Activated CD4-positive, CD25-positive, alpha-beta regulatory T cell treated with anti-CD3 and anti-CD28 coated beads, Interleukin-2, amount 50 U/mL, for 16 hours (primary cell): ENCODE measurements around the gene BANF2.
"Not testable (repeated sequence)": the region's sequence is repeated elsewhere in the genome, so short reads cannot be mapped to it uniquely, and the experiment has no call there.

Experiments
- DNase-seq: peaks from one replicate; pipeline ENCODE4 v3.0.0-alpha.2; 2020; ENCODE audit warnings: low read depth, low spot score

BANF2 gene

DNA sequence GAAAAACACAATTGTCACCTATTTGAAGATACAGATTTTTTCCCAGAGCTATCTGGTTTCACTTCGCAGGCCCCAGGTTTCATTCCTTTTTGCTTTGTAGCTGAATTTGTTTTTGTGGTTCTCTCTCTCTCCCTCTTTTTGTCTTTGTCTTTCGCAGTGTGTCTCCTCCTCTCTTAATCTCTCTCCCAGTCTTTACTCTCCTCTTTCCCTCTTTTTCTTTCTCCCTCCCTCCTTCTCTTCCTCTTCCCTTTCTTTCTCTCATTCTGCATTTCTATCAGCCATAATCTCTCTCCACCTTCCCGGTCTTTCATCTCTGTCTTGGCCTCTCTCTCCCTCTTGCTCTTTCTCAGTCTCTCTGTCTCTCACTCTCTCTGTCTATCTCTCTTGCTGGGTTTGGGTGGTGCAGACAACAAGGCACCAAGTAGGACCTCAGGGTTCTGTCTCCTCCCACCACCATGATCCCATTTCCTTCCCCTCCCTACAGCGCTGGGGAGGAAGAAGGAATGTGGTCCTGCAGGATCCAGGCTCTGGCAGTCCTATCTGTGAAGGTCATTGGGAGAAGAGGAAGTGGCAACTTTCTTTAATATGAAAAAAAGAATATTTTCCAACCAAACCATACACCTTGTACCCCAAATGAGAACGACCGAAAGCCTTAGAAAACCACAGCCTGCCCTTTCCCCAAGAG is 63.2 kb downstream of the BANF2 start:
- DNase-seq = no peak

DNA sequence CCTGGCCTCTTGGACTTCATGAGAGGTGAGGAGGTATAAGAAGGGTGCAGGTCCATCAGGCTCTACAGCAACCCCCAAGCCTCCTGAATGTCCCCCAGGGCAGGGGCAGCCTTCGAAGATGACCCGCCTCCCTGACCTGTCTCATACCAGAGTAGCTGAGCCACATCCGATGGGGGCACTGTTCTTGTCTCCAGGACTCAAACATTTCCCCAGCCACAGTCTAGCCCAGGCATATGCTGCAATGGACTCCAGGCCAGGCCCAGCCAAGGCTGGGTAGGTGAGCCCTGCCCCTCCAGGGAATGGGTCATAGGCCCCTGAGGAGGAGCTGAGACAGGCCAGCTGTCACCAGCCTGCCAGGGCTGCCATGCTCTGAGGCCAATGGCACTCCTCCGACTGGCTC is 65.3 kb downstream of the BANF2 start:
- DNase-seq = no peak

DNA sequence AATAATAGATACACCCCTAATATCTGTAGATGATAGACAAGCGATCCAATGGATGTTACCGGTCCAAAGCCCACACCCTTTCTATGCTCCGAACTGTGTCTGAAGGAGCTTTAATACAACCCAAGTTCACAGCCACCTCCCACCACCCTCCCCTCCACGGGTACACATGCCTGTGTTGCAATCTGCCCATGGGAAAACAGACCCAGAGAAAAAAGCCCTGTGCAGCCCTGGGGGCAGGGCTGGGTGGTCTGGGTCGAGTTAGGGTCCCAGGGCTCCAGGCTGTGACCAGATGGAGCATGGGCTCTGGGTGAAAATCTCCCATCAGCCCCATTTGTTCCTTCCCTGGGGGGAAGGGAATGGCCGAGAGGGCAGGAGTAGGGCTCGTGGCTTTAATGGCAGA is 65.8 kb downstream of the BANF2 start:
- DNase-seq = no peak

DNA sequence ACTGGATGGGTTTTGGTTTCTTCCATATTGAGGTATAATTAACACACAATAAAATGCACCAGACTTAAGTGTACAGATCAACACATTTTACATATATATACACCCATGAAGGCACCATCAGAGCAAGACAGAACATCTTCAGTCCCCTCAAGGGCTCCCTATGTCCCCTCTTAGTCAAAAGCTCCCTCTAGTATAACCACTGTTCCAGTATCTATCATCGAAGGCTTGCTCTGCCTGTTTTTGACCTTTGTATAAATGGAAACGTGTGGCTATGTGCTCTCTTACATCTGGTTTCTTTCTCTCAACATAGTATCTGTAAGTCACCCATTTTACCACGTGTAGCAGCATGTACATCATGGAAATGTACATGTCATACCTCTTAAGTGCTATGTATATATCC is 66.5 kb downstream of the BANF2 start:
- DNase-seq = no peak

DNA sequence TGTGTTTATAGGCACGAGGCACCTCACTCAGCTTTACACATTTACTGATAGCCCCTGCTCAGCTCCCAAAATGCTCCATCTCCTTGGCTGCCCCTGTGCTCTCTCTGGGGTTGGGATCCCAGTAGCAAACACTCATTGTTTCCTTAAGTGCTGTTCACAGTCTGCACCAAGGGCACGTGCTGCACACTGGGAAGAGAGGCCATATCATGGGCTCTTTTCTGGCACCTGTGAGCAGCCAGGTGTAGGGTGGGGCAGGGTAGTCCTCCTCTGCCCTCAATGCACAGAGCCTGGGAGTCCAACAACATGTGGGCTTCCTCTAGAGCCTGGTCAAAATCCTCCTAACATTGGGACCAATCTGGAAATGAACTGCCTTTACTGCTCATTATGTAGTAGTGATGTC is 67.9 kb downstream of the BANF2 start:
- no peak for DNase-seq

DNA sequence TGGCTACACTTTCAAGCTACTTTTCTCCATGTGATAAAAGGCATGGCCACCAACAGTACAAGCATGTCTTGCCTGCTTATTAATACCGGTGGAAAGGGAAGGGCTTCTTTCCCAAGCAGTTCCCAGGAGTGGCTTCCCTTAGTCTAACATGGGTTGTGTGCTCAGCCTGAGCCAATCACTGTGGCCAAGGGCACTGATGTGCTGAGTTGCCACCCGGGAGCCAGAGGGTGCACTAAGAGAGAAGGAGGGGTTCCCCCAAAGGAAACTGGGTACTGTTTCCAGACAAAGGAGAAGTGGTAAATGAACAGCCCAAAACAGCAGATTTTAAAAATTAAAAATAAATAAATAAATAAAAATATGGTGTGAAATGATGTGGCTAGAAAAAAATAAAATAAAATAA is 68.5 kb downstream of the BANF2 start:
- DNase-seq = no peak

DNA sequence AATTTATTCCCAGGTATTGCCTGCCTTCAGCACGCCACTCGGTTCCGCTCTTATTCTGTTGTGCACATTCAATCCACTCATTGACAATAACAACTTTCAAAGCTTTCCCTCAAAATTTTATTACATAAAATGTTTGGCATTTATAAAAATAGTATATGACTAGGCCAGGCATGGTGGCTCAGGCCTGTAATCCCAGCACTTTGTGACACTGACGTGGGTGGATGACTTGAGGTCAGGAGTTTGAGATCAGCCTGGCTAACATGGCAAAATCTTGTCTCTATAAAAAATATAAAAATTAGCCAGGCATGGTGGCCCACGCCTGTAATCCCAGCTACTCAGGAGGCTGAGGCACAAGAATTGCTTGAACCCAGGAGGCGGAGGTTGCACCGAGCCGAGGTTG is 70.0 kb downstream of the BANF2 start:
- DNase-seq = not testable (repeated sequence)

DNA sequence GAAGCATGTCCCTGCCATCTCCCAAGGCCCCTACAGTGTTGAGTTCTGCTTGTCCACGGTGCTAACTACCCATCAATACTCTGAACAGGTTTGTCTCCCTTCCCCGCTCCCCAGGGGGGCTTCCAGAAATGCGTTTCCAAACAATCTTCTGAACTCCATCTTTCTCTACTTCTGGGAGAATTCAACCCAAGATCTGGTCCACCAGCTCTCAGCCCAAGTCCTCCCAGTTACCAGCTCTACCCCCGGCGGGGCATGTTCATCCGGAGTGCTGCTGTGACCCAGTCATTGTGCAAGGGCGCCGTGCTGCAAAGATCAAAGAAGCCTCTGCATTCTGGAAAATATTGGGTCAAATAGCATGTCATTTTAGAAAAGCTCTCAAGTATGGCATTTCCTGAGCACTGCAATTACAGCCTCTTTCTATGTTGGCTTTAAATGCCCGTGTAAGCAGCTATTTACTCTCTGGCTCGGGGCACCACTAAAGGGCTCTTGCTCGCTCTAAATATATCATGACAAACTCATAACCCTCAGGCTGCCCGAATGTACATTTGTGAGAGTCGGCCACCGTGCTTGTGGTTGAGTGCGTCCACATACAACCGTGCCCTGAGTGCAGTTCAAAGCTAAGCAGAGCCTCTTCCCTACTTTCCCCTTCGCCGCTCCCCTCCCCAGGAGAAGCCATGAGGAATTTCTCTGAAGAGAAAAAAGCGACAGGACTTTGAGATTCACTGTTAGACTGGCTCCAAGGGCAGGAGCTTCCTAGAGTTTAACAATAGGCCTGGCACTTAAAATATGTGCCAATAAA is 71.6 kb downstream of the BANF2 start:
- no peak for DNase-seq

DNA sequence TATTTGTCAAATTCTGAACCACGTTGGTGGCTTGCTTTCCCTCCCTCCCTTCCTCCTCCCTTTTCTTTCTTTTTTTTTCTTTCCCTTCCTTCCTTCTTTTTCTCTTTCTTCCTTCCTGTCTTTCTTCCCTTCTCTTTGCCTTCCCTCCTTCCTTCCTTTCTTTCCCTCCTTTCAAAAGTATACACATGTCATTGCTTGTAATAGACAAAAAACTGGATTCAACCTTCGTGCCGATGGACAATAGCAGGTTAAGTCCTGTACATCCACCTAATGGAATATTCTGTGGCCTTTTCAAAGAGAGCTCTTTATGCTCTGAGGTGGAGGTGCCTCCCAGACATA is 72.2 kb downstream of the BANF2 start:
- DNase-seq = no peak

DNA sequence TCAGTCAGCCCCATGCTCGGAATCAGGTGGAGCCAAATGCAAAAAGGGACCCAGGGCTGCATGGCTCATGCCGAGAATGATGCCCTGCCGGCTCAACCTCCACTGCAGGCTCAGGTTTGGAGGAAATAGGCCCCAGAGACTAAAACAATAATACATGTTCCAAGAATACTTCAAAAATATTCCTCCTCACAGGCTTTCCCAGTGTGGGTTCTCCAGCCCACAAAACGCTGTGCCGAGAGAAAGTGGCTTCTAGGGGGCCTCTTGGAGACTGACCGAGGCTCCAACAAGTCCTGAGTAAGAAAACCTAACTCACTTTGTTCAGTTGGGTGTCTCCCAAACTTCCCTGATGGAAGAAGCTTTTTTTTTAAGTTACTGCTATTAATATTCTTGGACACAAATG is 73.9 kb downstream of the BANF2 start:
- no peak for DNase-seq

DNA sequence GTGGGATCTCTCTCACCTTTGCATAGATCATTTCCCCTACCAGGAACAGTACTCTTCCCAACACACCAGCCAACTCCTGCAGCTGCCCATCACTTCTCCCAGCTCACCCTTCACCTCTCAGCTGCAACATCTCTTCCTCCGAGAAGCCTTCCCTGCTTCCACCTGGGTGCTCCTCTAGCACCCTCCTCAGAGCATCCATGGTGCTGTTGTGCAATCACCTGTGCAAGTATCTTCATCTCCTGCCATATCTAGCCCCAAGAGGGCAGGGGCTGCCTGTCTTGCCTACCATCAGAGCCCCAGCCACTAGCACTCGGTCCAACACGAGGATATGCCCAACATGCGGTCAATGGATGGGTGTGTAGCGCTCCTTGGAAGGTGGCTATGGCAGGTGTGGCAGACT is 75.8 kb downstream of the BANF2 start:
- no peak for DNase-seq

DNA sequence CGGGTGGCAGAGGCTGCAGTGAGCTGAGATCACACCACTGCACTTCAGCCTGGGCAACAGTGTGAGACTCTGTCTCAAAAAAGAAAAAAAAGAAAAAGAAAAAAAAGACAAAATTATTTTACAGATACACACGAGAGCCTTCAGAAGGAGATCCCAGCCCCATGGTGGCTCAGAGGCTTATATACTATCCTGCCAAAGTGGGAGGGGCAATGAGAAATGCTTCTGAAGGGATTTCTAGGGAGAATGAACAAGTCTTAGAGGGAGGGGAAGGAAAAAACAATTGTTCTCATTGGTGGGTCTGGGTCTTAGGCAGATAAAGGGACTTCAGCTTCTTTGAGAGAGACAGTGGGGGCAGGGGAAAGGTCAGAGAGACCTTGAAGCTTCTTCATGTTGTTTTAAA is 76.8 kb downstream of the BANF2 start:
- DNase-seq = no peak

DNA sequence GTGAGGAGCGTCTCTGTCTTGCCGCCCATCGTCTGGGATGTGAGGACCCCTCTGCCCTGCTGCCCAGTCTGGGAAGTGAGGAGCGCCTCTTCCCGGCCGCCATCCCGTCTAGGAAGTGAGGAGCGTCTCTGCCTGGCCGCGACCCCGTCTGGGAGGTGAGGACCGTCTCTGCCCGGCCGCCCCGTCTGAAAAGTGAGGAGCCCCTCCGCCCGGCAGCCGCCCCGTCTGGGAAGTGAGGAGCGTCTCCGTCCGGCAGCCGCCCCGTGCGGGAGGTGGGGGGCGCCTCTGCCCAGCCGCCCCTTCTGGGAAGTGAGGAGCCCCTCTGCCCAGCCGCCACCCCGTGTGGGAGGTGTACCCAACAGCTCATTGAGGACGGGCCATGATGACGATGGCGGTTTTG is 79.2 kb downstream of the BANF2 start:
- DNase-seq = not testable (repeated sequence)

DNA sequence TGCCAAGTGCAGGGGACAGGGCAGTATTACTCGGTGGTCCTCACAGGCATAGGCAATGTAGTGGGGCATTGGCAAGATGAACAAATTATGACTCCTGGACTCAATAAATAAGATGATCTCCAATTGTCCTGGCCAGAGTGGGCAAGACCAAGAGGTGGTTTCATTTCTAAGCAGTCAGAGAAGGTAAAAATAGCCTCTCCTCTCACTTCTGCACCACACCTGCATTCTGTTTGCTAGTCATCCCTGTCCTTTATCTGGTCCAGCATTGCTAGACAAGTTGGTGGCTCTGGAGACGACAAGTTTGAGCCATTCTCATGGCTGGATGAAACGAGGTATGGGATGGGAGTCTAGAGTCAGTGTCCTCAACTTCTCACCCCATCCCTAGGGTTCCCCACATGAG is 83.0 kb downstream of the BANF2 start:
- DNase-seq = no peak

DNA sequence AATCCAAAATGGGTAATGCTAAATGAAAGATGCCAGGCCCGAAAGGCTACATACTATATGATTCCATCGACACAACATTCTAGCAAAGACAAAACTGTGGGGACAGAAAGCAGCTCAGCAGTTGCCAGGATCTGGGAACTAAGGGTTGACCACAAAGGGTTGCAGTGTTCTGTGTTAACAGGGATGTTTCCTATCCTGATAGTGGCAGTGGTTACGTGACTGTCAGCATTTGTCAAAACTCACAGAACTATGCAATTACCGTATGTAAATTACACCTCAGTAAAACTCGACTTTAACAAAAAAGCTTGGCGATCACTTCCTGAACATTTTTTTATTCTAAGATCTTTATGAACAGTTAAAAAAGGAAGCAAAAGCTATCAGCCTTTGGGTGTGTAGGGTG is 83.9 kb downstream of the BANF2 start:
- no peak for DNase-seq

DNA sequence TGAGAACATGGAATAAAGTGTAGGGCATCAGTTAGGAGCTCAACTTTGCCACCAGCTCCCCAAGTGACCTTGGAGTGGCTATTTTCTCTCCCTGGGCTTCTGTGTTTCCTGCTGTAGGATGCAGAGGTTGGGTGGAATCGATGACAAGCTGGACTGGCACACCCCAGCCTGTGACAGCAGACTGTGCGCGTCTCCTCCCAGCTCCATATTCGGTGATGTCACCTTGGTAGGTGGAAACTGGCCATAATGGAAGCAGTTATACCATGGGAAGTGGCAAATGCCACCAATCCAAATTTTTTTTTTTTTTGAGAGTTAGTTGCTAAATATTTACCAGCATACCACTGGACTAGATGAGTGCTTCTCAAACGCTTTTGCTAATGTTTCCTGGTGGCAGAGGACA is 85.2 kb downstream of the BANF2 start:
- DNase-seq = no peak
